Mesendoderm (in vitro differentiated cells): ENCODE data around the gene PYGL.

Experiments used
- DNase-seq: peaks from one replicate; pipeline ENCODE4 v3.0.0; 2013
- H2AK5ac ChIP-seq: 2 replicates; pipeline ENCODE4 v1.6.1; 2013; ENCODE audit warnings: low read length, inconsistent platforms
- H2BK120ac ChIP-seq: 2 replicates; pipeline ENCODE4 v1.6.1; 2013; ENCODE audit warnings: low read depth, mild to moderate bottlenecking, low read length, moderate library complexity, mixed read lengths
- H2BK15ac ChIP-seq: replicated peaks from 2 replicates; pipeline ENCODE4 v1.6.1; 2013; ENCODE audit warnings: low read depth, mild to moderate bottlenecking, moderate library complexity
- H2BK5ac ChIP-seq: 2 replicates; pipeline ENCODE4 v1.6.1; 2013; ENCODE audit warnings: low read length, inconsistent platforms
- H3K18ac ChIP-seq: 2 replicates; pipeline ENCODE4 v1.6.1; 2013; ENCODE audit warnings: mild to moderate bottlenecking, low read length, mixed read lengths
- H3K23ac ChIP-seq: one replicate; pipeline ENCODE4 v1.6.1; 2013; ENCODE audit warnings: low read length
- H3K27ac ChIP-seq: 2 replicates; pipeline ENCODE4 v1.5.1; 2013; ENCODE audit warnings: low read depth, mild to moderate bottlenecking, inconsistent platforms, low read length, moderate library complexity
- H3K27me3 ChIP-seq: 2 replicates; pipeline ENCODE4 v1.6.1; 2013; ENCODE audit warnings: low read length, control low read depth, mild to moderate bottlenecking, inconsistent platforms; ENCODE audit not compliant: insufficient read depth, poor library complexity
- H3K36me3 ChIP-seq: 2 replicates; pipeline ENCODE4 v1.6.1; 2013; ENCODE audit warnings: low read length, inconsistent platforms; ENCODE audit not compliant: control insufficient read depth, insufficient read depth
- H3K4ac ChIP-seq: one replicate; pipeline ENCODE4 v1.6.1; 2013; ENCODE audit warnings: low read depth, mild to moderate bottlenecking, low read length, moderate library complexity
- H3K4me1 ChIP-seq: 2 replicates; pipeline ENCODE4 v1.6.1; 2013; ENCODE audit warnings: low read depth, low read length, inconsistent platforms; ENCODE audit not compliant: control insufficient read depth
- H3K4me2 ChIP-seq: 2 replicates; pipeline ENCODE4 v1.6.1; 2013; ENCODE audit warnings: low read length
- H3K4me3 ChIP-seq: 2 replicates; pipeline ENCODE4 v1.5.1; 2013; ENCODE audit warnings: mild to moderate bottlenecking, low read length
- H3K56ac ChIP-seq: one replicate; pipeline ENCODE4 v1.6.1; 2013; ENCODE audit warnings: low read length
- H3K79me1 ChIP-seq: 2 replicates; pipeline ENCODE4 v1.6.1; 2013; ENCODE audit warnings: low read length, inconsistent platforms
- H3K79me2 ChIP-seq: 2 replicates; pipeline ENCODE4 v1.6.1; 2013; ENCODE audit warnings: mild to moderate bottlenecking, low read length; ENCODE audit not compliant: control insufficient read depth, insufficient read depth
- H3K9ac ChIP-seq: 2 replicates; pipeline ENCODE4 v1.6.1; 2013; ENCODE audit warnings: low read length, inconsistent platforms
- H4K5ac ChIP-seq: one replicate; pipeline ENCODE4 v1.6.1; 2013; ENCODE audit warnings: low read length
- H4K8ac ChIP-seq: one replicate; pipeline ENCODE4 v1.6.1; 2013; ENCODE audit warnings: low read depth, mild to moderate bottlenecking, control low read depth, low read length, moderate library complexity
- WGBS: extraction: QIAGEN DNeasy Blood & Tissue Kit; methylation state at CpG from one replicate; pipeline ENCODE4 v1.1.7; 2013; ENCODE audit warnings: low lambda C conversion rate, missing lambda C conversion rate; ENCODE audit not compliant: insufficient coverage; ENCODE audit errors: extremely low coverage; 5-methylcytosine and 5-hydroxymethylcytosine counted together

The PYGL gene

GRCh38 chr14:50932156-50932555, 12.1 kb downstream of the PYGL start:
- Histone ChIP-seq H4K8ac (no peak overlapping the region), H3K36me3 (peaks cover 1% of the 10 kb centered on the region), H3K4me3 (no peak overlapping the region), H3K23ac (no peak overlapping the region), H3K27ac (no peak overlapping the region), H3K9ac (no peak overlapping the region), H3K4ac (no peak overlapping the region), H3K18ac (no peak overlapping the region), H2AK5ac (no peak overlapping the region), H2BK120ac (no peak overlapping the region), H2BK15ac (no peak overlapping the region), H3K4me2 (no peak overlapping the region), H3K56ac (no peak overlapping the region), H3K79me2 (no peaks in the 10 kb centered on the region), H4K5ac (no peak overlapping the region), H3K27me3 (no peaks in the 10 kb centered on the region), H3K4me1 (no peaks in the 10 kb centered on the region), H2BK5ac (no peak overlapping the region), H3K79me1 (no peaks in the 10 kb centered on the region)
- no peak for DNase-seq
- no CpG with 5 or more reads among the region's 1 CpG for WGBS

DNA sequence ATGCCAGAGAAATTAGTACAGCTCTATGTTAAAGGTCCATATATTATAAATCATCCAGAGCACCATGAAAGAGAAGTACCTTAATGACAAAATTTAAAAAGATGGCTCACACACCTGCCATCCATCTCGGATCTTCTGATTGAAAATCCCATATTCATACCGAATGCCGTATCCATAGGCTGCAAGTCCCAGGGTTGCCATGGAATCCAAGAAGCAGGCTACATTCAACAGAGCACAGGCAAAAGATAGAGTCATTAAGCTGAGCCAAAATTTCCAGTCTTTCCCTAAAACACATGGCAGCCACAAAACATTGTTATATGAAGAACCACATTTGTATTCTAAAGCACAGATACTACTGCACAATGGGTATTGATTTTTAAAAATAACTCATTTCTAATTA, 12.7 kb downstream of the PYGL start:
- H3K27me3 ChIP-seq = no peaks in the 10 kb centered on the region
- H3K4me2 ChIP-seq = no peak overlapping the region
- H3K9ac ChIP-seq = no peak overlapping the region
- H3K4me3 ChIP-seq = no peak overlapping the region
- H3K27ac ChIP-seq = no peak overlapping the region
- H4K5ac ChIP-seq = no peak overlapping the region
- no peak overlapping the region for H2BK120ac ChIP-seq
- no CpG with 5 or more reads among the region's 3 CpGs for WGBS
- no peaks in the 10 kb centered on the region for H3K4me1 ChIP-seq
- H2BK15ac ChIP-seq = no peak overlapping the region
- H4K8ac ChIP-seq = no peak overlapping the region
- no peak overlapping the region for H2BK5ac ChIP-seq
- H3K4ac ChIP-seq = no peak overlapping the region
- DNase-seq = no peak
- H2AK5ac ChIP-seq = no peak overlapping the region
- H3K18ac ChIP-seq = no peak overlapping the region
- no peaks in the 10 kb centered on the region for H3K79me1 ChIP-seq
- H3K56ac ChIP-seq = no peak overlapping the region
- peaks cover 1% of the 10 kb centered on the region for H3K36me3 ChIP-seq
- no peaks in the 10 kb centered on the region for H3K79me2 ChIP-seq
- H3K23ac ChIP-seq = no peak overlapping the region

GRCh38 chr14:50929506-50929905, 14.8 kb downstream of the PYGL start:
- Histone ChIP-seq H3K79me1 (no peaks in the 10 kb centered on the region), H4K5ac (no peak overlapping the region), H3K36me3 (peaks cover 1% of the 10 kb centered on the region), H3K27me3 (no peaks in the 10 kb centered on the region), H3K4ac (no peak overlapping the region), H3K4me3 (no peak overlapping the region), H2BK15ac (no peak overlapping the region), H2BK120ac (no peak overlapping the region), H4K8ac (no peak overlapping the region), H3K79me2 (no peaks in the 10 kb centered on the region), H3K23ac (no peak overlapping the region), H2AK5ac (no peak overlapping the region), H3K18ac (no peak overlapping the region), H3K4me1 (no peaks in the 10 kb centered on the region), H3K4me2 (no peak overlapping the region), H3K56ac (no peak overlapping the region), H2BK5ac (no peak overlapping the region), H3K9ac (no peak overlapping the region), H3K27ac (no peak overlapping the region)
- no CpG with 5 or more reads among the region's 2 CpGs for WGBS
- DNase-seq = no peak

DNA sequence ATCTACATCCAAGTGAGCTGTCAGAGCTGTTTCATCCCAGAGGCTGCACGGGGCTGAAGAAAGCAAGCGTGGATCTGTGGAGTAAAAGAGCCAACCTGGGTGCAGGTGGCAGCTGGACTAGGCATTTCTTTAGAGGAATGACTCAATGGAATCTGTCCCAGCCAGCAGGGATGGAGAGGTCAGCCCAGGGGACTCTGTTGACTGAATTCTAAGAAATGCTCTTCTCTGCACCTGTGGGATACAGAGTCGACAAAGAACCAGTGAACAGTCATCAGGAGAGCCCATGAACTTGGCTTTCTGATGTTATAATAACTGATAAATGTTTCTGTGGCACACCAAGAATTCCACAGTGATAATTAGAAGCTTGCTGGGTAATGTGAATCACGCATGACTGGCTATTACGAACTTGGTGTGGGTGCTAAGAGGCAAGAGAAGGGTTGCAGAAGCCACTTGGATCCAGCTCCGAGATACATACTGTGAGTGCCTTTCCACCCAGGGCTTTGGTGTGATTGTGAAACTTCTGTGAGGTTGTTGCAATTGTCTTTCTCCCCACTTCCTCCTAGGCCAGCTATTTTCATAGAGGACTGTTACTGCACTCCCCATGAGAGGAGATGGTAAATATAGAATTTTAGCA, 16.2 kb downstream of the PYGL start:
- no peaks in the 10 kb centered on the region for H3K27me3 ChIP-seq
- no peak overlapping the region for H2BK5ac ChIP-seq
- no peak overlapping the region for H2BK120ac ChIP-seq
- H4K8ac ChIP-seq = no peak overlapping the region
- no peak overlapping the region for H4K5ac ChIP-seq
- no peaks in the 10 kb centered on the region for H3K79me1 ChIP-seq
- H3K9ac ChIP-seq = no peak overlapping the region
- no peak overlapping the region for H3K56ac ChIP-seq
- H3K36me3 ChIP-seq = peaks cover 1% of the 10 kb centered on the region
- H3K4me1 ChIP-seq = no peaks in the 10 kb centered on the region
- no peak overlapping the region for H2BK15ac ChIP-seq
- H3K4me3 ChIP-seq = no peak overlapping the region
- no CpG with 5 or more reads among the region's 6 CpGs for WGBS
- no peak overlapping the region for H3K18ac ChIP-seq
- H3K4ac ChIP-seq = no peak overlapping the region
- no peaks in the 10 kb centered on the region for H3K79me2 ChIP-seq
- no peak overlapping the region for H3K27ac ChIP-seq
- no peak overlapping the region for H3K23ac ChIP-seq
- no peak overlapping the region for H2AK5ac ChIP-seq
- H3K4me2 ChIP-seq = no peak overlapping the region
- no peak for DNase-seq

GRCh38 chr14:50926851-50927386, 17.4 kb downstream of the PYGL start:
- Histone ChIP-seq H4K5ac (no peak overlapping the region), H3K4me2 (no peak overlapping the region), H4K8ac (no peak overlapping the region), H3K79me1 (no peaks in the 10 kb centered on the region), H3K4me3 (no peak overlapping the region), H3K4me1 (no peaks in the 10 kb centered on the region), H3K27ac (no peak overlapping the region), H3K9ac (no peak overlapping the region), H2BK15ac (no peak overlapping the region), H3K4ac (no peak overlapping the region), H2BK5ac (no peak overlapping the region), H3K79me2 (no peaks in the 10 kb centered on the region), H2BK120ac (no peak overlapping the region), H2AK5ac (no peak overlapping the region), H3K36me3 (peaks cover 1% of the 10 kb centered on the region), H3K27me3 (no peaks in the 10 kb centered on the region), H3K18ac (no peak overlapping the region), H3K23ac (no peak overlapping the region), H3K56ac (no peak overlapping the region)
- no CpG with 5 or more reads among the region's 3 CpGs for WGBS
- DNase-seq = no peak

GRCh38 chr14:50924843-50925242, 19.4 kb downstream of the PYGL start:
- no peaks in the 10 kb centered on the region for H3K4me1 ChIP-seq
- no peak overlapping the region for H2BK120ac ChIP-seq
- no peak overlapping the region for H4K5ac ChIP-seq
- no CpG with 5 or more reads among the region's 4 CpGs for WGBS
- H3K9ac ChIP-seq = no peak overlapping the region
- no peaks in the 10 kb centered on the region for H3K79me1 ChIP-seq
- DNase-seq = no peak
- H3K4ac ChIP-seq = no peak overlapping the region
- H3K27me3 ChIP-seq = no peaks in the 10 kb centered on the region
- no peak overlapping the region for H2BK15ac ChIP-seq
- H3K18ac ChIP-seq = no peak overlapping the region
- H2BK5ac ChIP-seq = no peak overlapping the region
- H3K36me3 ChIP-seq = no peaks in the 10 kb centered on the region
- no peak overlapping the region for H3K4me2 ChIP-seq
- H2AK5ac ChIP-seq = no peak overlapping the region
- H3K23ac ChIP-seq = no peak overlapping the region
- H3K27ac ChIP-seq = no peak overlapping the region
- H4K8ac ChIP-seq = no peak overlapping the region
- no peak overlapping the region for H3K56ac ChIP-seq
- no peaks in the 10 kb centered on the region for H3K79me2 ChIP-seq
- no peak overlapping the region for H3K4me3 ChIP-seq
